HepG2 (cell line): ENCODE results near the gene NELFCD. TPM values are rescaled to one million over a fixed set of nuclear protein-coding genes. Genes with fewer than 3 reads are reported as not detected.

Experiments used
- AHR ChIP-seq: IDR thresholded peaks from 2 replicates; pipeline ENCODE4 v1.6.1; 2018; ENCODE audit warnings: missing genetic modification reagents, missing compliant biosample characterization
- ARHGAP35 ChIP-seq: sonication (generic); formaldehyde crosslinking; IDR thresholded peaks from 2 replicates; pipeline ENCODE4 v1.9.0; 2022; ENCODE audit warnings: mild to moderate bottlenecking, inconsistent platforms, moderate library complexity, missing genetic modification reagents, borderline replicate concordance
- ATF5 ChIP-seq: sonication (generic); formaldehyde crosslinking; IDR thresholded peaks from 2 replicates; pipeline ENCODE4 v1.4.0; 2020; ENCODE audit warnings: mild to moderate bottlenecking, low read depth, missing genetic modification reagents
- CREM ChIP-seq, 2 experiments: sonication (generic) in 1 of 2; formaldehyde crosslinking in 1 of 2; IDR thresholded peaks; 2 replicates each; pipeline versions ENCODE4 v1.4.0 to v1.6.1; 2016 to 2020; ENCODE audit warnings: antibody characterized with exemption in 1 of 2, mild to moderate bottlenecking in 1 of 2, missing genetic modification reagents in 1 of 2
- GLMP ChIP-seq: sonication (generic); formaldehyde crosslinking; IDR thresholded peaks from 2 replicates; pipeline ENCODE4 v1.9.0; 2021; ENCODE audit warnings: missing genetic modification reagents, mild to moderate bottlenecking, borderline replicate concordance
- GTF2F1 ChIP-seq: fragments of 150-350 bp; IDR thresholded peaks from 2 replicates; pipeline ENCODE4 v1.6.1; 2014; ENCODE audit warnings: low read length
- GTF3A ChIP-seq: sonication (generic); formaldehyde crosslinking; conservative IDR thresholded peaks from 2 replicates; pipeline ENCODE4 v1.4.0; 2020; ENCODE audit warnings: mild to moderate bottlenecking, missing genetic modification reagents
- HDAC6 ChIP-seq: fragments of 200-600 bp; sonication (generic); IDR thresholded peaks from 2 replicates; pipeline ENCODE4 v1.7.0; 2017; ENCODE audit warnings: mild to moderate bottlenecking, antibody characterized with exemption, low read length, low read depth
- HNRNPH1 ChIP-seq: fragments of 200-400 bp; formaldehyde crosslinking; optimal IDR thresholded peaks from 2 replicates; pipeline ENCODE3; 2017; ENCODE audit warnings: mild to moderate bottlenecking, low read depth, low read length
- NFYB ChIP-seq: sonication (generic); formaldehyde crosslinking; IDR thresholded peaks from 2 replicates; pipeline ENCODE4 v1.4.0; 2020; ENCODE audit warnings: missing genetic modification reagents
- PAXIP1 ChIP-seq: sonication (generic); formaldehyde crosslinking; conservative IDR thresholded peaks from 2 replicates; pipeline ENCODE4 v1.4.0; 2020; ENCODE audit warnings: mild to moderate bottlenecking, missing genetic modification reagents, moderate library complexity
- SP140L ChIP-seq: sonication (generic); formaldehyde crosslinking; IDR thresholded peaks from 2 replicates; pipeline ENCODE4 v1.4.0; 2020; ENCODE audit warnings: missing genetic modification reagents, borderline replicate concordance
- ZMAT5 ChIP-seq: sonication (generic); formaldehyde crosslinking; IDR thresholded peaks from 2 replicates; pipeline ENCODE4 v1.5.0; 2020; ENCODE audit warnings: mild to moderate bottlenecking, low read depth, missing genetic modification reagents, borderline replicate concordance
- ZNF160 ChIP-seq: sonication (generic); formaldehyde crosslinking; IDR thresholded peaks from 2 replicates; pipeline ENCODE4 v1.8.0; 2022; ENCODE audit warnings: mild to moderate bottlenecking, inconsistent platforms, missing genetic modification reagents
- ZNF331 ChIP-seq: sonication (generic); formaldehyde crosslinking; IDR thresholded peaks from 2 replicates; pipeline ENCODE4 v1.4.0; 2020; ENCODE audit warnings: missing genetic modification reagents
- ZNF549 ChIP-seq: sonication (generic); formaldehyde crosslinking; IDR thresholded peaks from 2 replicates; pipeline ENCODE4 v1.5.0; 2020; ENCODE audit warnings: missing genetic modification reagents
- polyA plus RNA-seq, 8 experiments: library from polyadenylated mRNA; depleted of rRNA in 3 of 8; stranded (reverse) in 7 of 8; unstranded in 1 of 8; fragments of >200 nt; fragmentation: Illumina TruSeq in 4 of 8; extraction: Trizol in 4 of 8; gene quantifications; 2 replicates each; pipeline versions ENCODE4 v1.2.1 to v1.2.3, GENCODE V29; 2011 to 2016; ENCODE audit warnings: low read depth in 4 of 8, missing spikeins in 1 of 8, mixed read lengths in 1 of 8; ENCODE audit not compliant: insufficient read depth in 1 of 8
- total RNA-seq, 5 experiments: library from RNA; depleted of rRNA; stranded (reverse); fragments of >200 nt; fragmentation: Illumina TruSeq; extraction: Trizol; gene quantifications; 2 replicates each; pipeline ENCODE4 v1.2.3, GENCODE V29; 2016; ENCODE audit warnings: low read depth in 1 of 5
- TF ChIP-seq, protein P1 (sequence below): sonication (generic); formaldehyde crosslinking; conservative IDR thresholded peaks from 2 replicates; pipeline ENCODE4 v1.4.0; 2020; ENCODE audit warnings: missing genetic modification reagents
- TF ChIP-seq, protein P2 (sequence below): sonication (generic); formaldehyde crosslinking; IDR thresholded peaks from 2 replicates; pipeline ENCODE4 v1.4.0; 2020; ENCODE audit warnings: mild to moderate bottlenecking, missing genetic modification reagents
- TF ChIP-seq, protein P3 (sequence below): sonication (generic); formaldehyde crosslinking; IDR thresholded peaks from 2 replicates; pipeline ENCODE4 v1.4.0; 2020; ENCODE audit warnings: missing genetic modification reagents

NELFCD gene
- total and polyA plus RNA-seq, 2 of the 13 experiments (the other 11 are each of a cell fraction or from before 2014, with no cell fraction given) = 159 to 203 TPM

- peak; percentile 46 for TF ChIP-seq PAXIP1 (CRISPR knock-in tag)
- TF ChIP-seq ARHGAP35 (CRISPR knock-in tag) = peak; percentile 97
- peak; percentile 100 for TF ChIP-seq ZNF331 (CRISPR knock-in tag)
- 0 out of 2 replicates have a peak, but pooled peaks have one; percentile 20 for TF ChIP-seq GTF2F1
- no peak for TF ChIP-seq GLMP (CRISPR knock-in tag)
- TF ChIP-seq SP140L = no peak; the same call in 1 of the 2 replicates
- TF ChIP-seq, protein P1, sequence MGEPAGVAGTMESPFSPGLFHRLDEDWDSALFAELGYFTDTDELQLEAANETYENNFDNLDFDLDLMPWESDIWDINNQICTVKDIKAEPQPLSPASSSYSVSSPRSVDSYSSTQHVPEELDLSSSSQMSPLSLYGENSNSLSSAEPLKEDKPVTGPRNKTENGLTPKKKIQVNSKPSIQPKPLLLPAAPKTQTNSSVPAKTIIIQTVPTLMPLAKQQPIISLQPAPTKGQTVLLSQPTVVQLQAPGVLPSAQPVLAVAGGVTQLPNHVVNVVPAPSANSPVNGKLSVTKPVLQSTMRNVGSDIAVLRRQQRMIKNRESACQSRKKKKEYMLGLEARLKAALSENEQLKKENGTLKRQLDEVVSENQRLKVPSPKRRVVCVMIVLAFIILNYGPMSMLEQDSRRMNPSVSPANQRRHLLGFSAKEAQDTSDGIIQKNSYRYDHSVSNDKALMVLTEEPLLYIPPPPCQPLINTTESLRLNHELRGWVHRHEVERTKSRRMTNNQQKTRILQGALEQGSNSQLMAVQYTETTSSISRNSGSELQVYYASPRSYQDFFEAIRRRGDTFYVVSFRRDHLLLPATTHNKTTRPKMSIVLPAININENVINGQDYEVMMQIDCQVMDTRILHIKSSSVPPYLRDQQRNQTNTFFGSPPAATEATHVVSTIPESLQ (CRISPR knock-in tag) = peak; percentile 40
- peak; percentile 95 for TF ChIP-seq ZNF160
- TF ChIP-seq, protein P2, sequence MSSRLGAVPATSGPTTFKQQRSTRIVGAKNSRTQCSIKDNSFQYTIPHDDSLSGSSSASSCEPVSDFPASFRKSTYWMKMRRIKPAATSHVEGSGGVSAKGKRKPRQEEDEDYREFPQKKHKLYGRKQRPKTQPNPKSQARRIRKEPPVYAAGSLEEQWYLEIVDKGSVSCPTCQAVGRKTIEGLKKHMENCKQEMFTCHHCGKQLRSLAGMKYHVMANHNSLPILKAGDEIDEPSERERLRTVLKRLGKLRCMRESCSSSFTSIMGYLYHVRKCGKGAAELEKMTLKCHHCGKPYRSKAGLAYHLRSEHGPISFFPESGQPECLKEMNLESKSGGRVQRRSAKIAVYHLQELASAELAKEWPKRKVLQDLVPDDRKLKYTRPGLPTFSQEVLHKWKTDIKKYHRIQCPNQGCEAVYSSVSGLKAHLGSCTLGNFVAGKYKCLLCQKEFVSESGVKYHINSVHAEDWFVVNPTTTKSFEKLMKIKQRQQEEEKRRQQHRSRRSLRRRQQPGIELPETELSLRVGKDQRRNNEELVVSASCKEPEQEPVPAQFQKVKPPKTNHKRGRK (CRISPR knock-in tag) = peak; percentile 76
- TF ChIP-seq ATF5 (CRISPR knock-in tag) = peak; percentile 74; the same call in 1 of the 2 replicates
- no peak for TF ChIP-seq GTF3A (CRISPR knock-in tag)
- TF ChIP-seq HDAC6 = no peak
- peak; percentile 92 for TF ChIP-seq NFYB (CRISPR knock-in tag)
- no peak; the same call in 1 of the 2 replicates for TF ChIP-seq ZMAT5 (CRISPR knock-in tag)
- peak; percentile 97; the same call in 1 of the 2 replicates for TF ChIP-seq AHR (CRISPR knock-in tag)
- TF ChIP-seq HNRNPH1 = peak; percentile 32
- TF ChIP-seq ZNF549 (CRISPR knock-in tag) = no peak
- no peak for TF ChIP-seq CREM (IDR thresholded peaks at IDR 0.05)
- peak; percentile 48; the same call in 1 of the 2 replicates for TF ChIP-seq CREM (CRISPR knock-in tag; IDR thresholded peaks at IDR 0.05)
- TF ChIP-seq, protein P3, sequence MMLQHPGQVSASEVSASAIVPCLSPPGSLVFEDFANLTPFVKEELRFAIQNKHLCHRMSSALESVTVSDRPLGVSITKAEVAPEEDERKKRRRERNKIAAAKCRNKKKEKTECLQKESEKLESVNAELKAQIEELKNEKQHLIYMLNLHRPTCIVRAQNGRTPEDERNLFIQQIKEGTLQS (CRISPR knock-in tag) = peak; percentile 71
These were observed 51.1 kb downstream of the NELFCD start, which contains the start of gene ATP5F1E (continued) for GRCh38 chr20:59032023-59032712.
